GM12878 (cell line): ENCODE measurements around the gene KCNN3.

Experiments
- CHD2 ChIP-seq: IDR thresholded peaks from 2 replicates; pipeline ENCODE4 v1.6.1; 2011; ENCODE audit warnings: low read depth, low read length, improper control_type of control experiment, borderline replicate concordance
- CTCF ChIP-seq, 3 experiments: IDR thresholded peaks in 2 of 3; conservative IDR thresholded peaks in 1 of 3; 2 replicates each; pipeline ENCODE4 v1.5.1; 2011; ENCODE audit warnings: low read depth in 3 of 3, low read length in 3 of 3, mild to moderate bottlenecking in 3 of 3, control low read depth in 2 of 3, moderate library complexity in 2 of 3, inconsistent platforms in 1 of 3, mixed read lengths in 1 of 3; ENCODE audit not compliant: control insufficient read depth in 2 of 3, insufficient read depth in 1 of 3; ENCODE audit errors: extremely low read depth in 1 of 3
- HCFC1 ChIP-seq: fragments of 150-350 bp; IDR thresholded peaks from 2 replicates; pipeline ENCODE4 v1.6.1; 2014; ENCODE audit warnings: low read length
- NR2C2 ChIP-seq: IDR thresholded peaks from 2 replicates; pipeline ENCODE4 v1.6.1; 2011; ENCODE audit warnings: borderline replicate concordance, low read depth; ENCODE audit not compliant: control insufficient read depth, insufficient read length
- RCOR1 ChIP-seq: conservative IDR thresholded peaks from 2 replicates; pipeline ENCODE4 v1.6.1; 2012; ENCODE audit warnings: low read depth, low read length, improper control_type of control experiment
- RELB ChIP-seq: fragments of 450-650 bp; IDR thresholded peaks from 2 replicates; pipeline ENCODE4 v1.6.1; 2017; ENCODE audit warnings: low read depth, mild to moderate bottlenecking, moderate library complexity
- TCF7 ChIP-seq: IDR thresholded peaks from 2 replicates; pipeline ENCODE4 v1.6.1; 2014; ENCODE audit warnings: antibody characterized with exemption, borderline replicate concordance
- TF ChIP-seq, protein P1 (sequence below): IDR thresholded peaks from 2 replicates; pipeline ENCODE4 v1.6.1; 2012; ENCODE audit warnings: mild to moderate bottlenecking, low read depth, low read length

- TF ChIP-seq CTCF (IDR thresholded peaks at IDR 0.05 in 2 of 3, conservative IDR thresholded peaks at IDR 0.05 in 1 of 3; ENCODE audit: control insufficient read depth in 2 of 3, extremely low read depth in 1 of 3, insufficient read depth in 1 of 3, low read depth in 3 of 3, low read length in 3 of 3) (no peak), RELB (no peak), RCOR1 (no peak), NR2C2 (no peak), HCFC1 (no peak), TCF7 (no peak), CHD2 (no peak)
- TF ChIP-seq, protein P1, sequence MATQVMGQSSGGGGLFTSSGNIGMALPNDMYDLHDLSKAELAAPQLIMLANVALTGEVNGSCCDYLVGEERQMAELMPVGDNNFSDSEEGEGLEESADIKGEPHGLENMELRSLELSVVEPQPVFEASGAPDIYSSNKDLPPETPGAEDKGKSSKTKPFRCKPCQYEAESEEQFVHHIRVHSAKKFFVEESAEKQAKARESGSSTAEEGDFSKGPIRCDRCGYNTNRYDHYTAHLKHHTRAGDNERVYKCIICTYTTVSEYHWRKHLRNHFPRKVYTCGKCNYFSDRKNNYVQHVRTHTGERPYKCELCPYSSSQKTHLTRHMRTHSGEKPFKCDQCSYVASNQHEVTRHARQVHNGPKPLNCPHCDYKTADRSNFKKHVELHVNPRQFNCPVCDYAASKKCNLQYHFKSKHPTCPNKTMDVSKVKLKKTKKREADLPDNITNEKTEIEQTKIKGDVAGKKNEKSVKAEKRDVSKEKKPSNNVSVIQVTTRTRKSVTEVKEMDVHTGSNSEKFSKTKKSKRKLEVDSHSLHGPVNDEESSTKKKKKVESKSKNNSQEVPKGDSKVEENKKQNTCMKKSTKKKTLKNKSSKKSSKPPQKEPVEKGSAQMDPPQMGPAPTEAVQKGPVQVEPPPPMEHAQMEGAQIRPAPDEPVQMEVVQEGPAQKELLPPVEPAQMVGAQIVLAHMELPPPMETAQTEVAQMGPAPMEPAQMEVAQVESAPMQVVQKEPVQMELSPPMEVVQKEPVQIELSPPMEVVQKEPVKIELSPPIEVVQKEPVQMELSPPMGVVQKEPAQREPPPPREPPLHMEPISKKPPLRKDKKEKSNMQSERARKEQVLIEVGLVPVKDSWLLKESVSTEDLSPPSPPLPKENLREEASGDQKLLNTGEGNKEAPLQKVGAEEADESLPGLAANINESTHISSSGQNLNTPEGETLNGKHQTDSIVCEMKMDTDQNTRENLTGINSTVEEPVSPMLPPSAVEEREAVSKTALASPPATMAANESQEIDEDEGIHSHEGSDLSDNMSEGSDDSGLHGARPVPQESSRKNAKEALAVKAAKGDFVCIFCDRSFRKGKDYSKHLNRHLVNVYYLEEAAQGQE: no peak
Measured at GRCh38 chr1:154861607-154862094, 8.4 kb downstream of the KCNN3 start.
